K562 treated with DMSO at 1 percent for 12 hours (cell line): Measurements from ENCODE around the gene VPS16. TPM values are rescaled to one million over a fixed set of nuclear protein-coding genes. Genes with fewer than 3 reads are reported as not detected.

Experiments
- total RNA-seq: library from RNA; unstranded; fragments of 300-600 nt; gene quantifications from 2 replicates; pipeline ENCODE4 v1.2.3, GENCODE V29; 2022; ENCODE audit not compliant: insufficient read depth

The VPS16 gene
- total RNA-seq, result 29.4 and 40.8 TPM in 2 replicates

GRCh38 chr20:2840138-2840966 is at the start of gene VPS16, which contains the start of gene PCED1A:
Gene VPS16 (plus strand): TSS chr20:2840745. CDS start chr20:2840775, 30 bp downstream.
Gene PCED1A (minus strand): TSS chr20:2840655. CDS start chr20:2839912, 743 bp downstream.

GRCh38 chr20:2800521-2801285 is 39.8 kb upstream of the VPS16 start, which contains the start of gene CPXM1:
Gene CPXM1 (minus strand): TSS chr20:2800627. CDS start chr20:2800572, 55 bp downstream.

GRCh38 chr20:2814587-2815051 is 25.9 kb upstream of the VPS16 start, which contains the start of gene C20orf141:
Gene C20orf141 (plus strand): TSS chr20:2814987. CDS start chr20:2815185, 198 bp downstream.

GRCh38 chr20:2816030-2816582 is 24.4 kb upstream of the VPS16 start, which contains the start of gene TMEM239:
Gene TMEM239 (plus strand): TSS chr20:2816364. CDS start chr20:2816555, 191 bp downstream.

GRCh38 chr20:2873010-2873746 is 32.6 kb downstream of the VPS16 start, which contains the start of gene PTPRA:
Gene PTPRA (plus strand): TSS chr20:2873481. CDS start chr20:2964278, 90,797 bp downstream.

Other genes starting within 250 kb of the VPS16 start
- 59.1 and 93.3 TPM in 2 replicates for gene NOP56, start 188.1 kb upstream of the VPS16 start, total RNA-seq
- 84.6 and 85.4 TPM in 2 replicates for gene IDH3B, start 176.5 kb upstream of the VPS16 start, total RNA-seq
- 0.28 TPM in 1 of 2 replicates, not detected in the other for gene EBF4, start 148.0 kb upstream of the VPS16 start, total RNA-seq
- 0.60 TPM in 1 of 2 replicates, not detected in the other for gene CPXM1, start 40.1 kb upstream of the VPS16 start, total RNA-seq
- gene C20orf141, start 25.8 kb upstream of the VPS16 start, total RNA-seq, result not detected in 2 replicates
- not detected in 2 replicates for gene TMEM239, start 24.4 kb upstream of the VPS16 start, total RNA-seq
- gene PCED1A, start 90 bp upstream of the VPS16 start, total RNA-seq, result 10.0 and 13.4 TPM in 2 replicates
- gene PTPRA, start 32.7 kb downstream of the VPS16 start, total RNA-seq, result 18.4 and 37.8 TPM in 2 replicates
- gene GNRH2, start 202.9 kb downstream of the VPS16 start, total RNA-seq, result not detected in 2 replicates
- 29.3 and 32.7 TPM in 2 replicates for gene MRPS26, start 205.3 kb downstream of the VPS16 start, total RNA-seq
- not detected in 2 replicates for gene OXT, start 230.9 kb downstream of the VPS16 start, total RNA-seq
- not detected in 2 replicates for gene AVP, start 244.0 kb downstream of the VPS16 start, total RNA-seq